Effector memory CD4-positive, alpha-beta T cell (primary cell): ENCODE results near the gene ITGAE.

Experiments used
- DNase-seq, 3 donors: peaks; one replicate each; pipeline ENCODE4 v3.0.0-alpha.2; 2020
- H3K27ac ChIP-seq: 2 replicates; pipeline ENCODE4 v1.7.0; 2013; ENCODE audit warnings: mild to moderate bottlenecking, low read length, moderate library complexity; ENCODE audit not compliant: insufficient read depth, poor library complexity, severe bottlenecking
- H3K27me3 ChIP-seq: replicated peaks from 2 replicates; pipeline ENCODE4 v1.7.0; 2013; ENCODE audit warnings: mild to moderate bottlenecking, low read length; ENCODE audit not compliant: insufficient read depth, control insufficient read depth, poor library complexity, severe bottlenecking
- H3K36me3 ChIP-seq: 2 replicates; pipeline ENCODE4 v1.7.0; 2013; ENCODE audit warnings: mild to moderate bottlenecking, low read length, moderate library complexity; ENCODE audit not compliant: control insufficient read depth, insufficient read depth
- H3K4me1 ChIP-seq: 2 replicates; pipeline ENCODE4 v1.7.0; 2013; ENCODE audit warnings: low read length, mild to moderate bottlenecking; ENCODE audit not compliant: control insufficient read depth, insufficient read depth, poor library complexity, severe bottlenecking
- H3K4me3 ChIP-seq: 2 replicates; pipeline ENCODE4 v1.7.0; 2013; ENCODE audit warnings: low read length, low read depth, mild to moderate bottlenecking; ENCODE audit not compliant: insufficient read depth, poor library complexity, severe bottlenecking
- H3K9me3 ChIP-seq: 2 replicates; pipeline ENCODE4 v1.7.0; 2013; ENCODE audit warnings: mild to moderate bottlenecking, low read length, moderate library complexity; ENCODE audit not compliant: control insufficient read depth

The ITGAE gene

DNA sequence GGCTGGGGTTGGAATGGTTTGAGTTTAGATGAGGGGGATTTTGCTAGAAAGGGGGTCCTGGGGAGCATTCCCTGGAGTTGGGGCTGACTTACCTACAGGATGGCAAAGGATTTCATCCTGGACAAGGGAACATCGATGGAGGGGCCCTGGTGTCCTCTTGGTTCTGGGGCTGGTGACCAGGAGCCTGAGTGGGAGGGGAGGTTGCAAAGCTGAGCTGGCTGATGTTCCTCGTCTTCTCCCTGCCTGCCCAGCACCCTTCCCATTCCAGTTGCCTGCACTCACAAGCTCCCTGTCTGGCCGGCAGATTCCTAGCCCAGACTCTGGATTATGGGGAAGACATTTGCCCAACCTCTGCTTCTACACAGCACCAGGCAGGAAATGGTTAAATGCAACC, 37.2 kb downstream of the ITGAE start:
- peak overlapping the region; percentile 19 for H3K27ac ChIP-seq
- H3K4me3 ChIP-seq = no peak overlapping the region
- H3K9me3 ChIP-seq = no peaks in the 10 kb centered on the region
- H3K36me3 ChIP-seq = no peaks in the 10 kb centered on the region
- peaks cover 17% of the 10 kb centered on the region for H3K4me1 ChIP-seq
- H3K27me3 ChIP-seq = no peaks in the 10 kb centered on the region
- DNase-seq = no peak

GRCh38 chr17:3762922-3763776, 37.8 kb downstream of the ITGAE start:
- H3K36me3 ChIP-seq = no peaks in the 10 kb centered on the region
- H3K4me3 ChIP-seq = no peak overlapping the region
- peak overlapping the region; percentile 19 for H3K27ac ChIP-seq
- H3K4me1 ChIP-seq = peaks cover 17% of the 10 kb centered on the region
- no peaks in the 10 kb centered on the region for H3K27me3 ChIP-seq
- no peaks in the 10 kb centered on the region for H3K9me3 ChIP-seq
- DNase-seq = peak in 1 of 3 donors; percentile 27

GRCh38 chr17:3761918-3762380, 39.0 kb downstream of the ITGAE start:
- H3K4me1 ChIP-seq = peaks cover 17% of the 10 kb centered on the region
- no peaks in the 10 kb centered on the region for H3K36me3 ChIP-seq
- no peaks in the 10 kb centered on the region for H3K9me3 ChIP-seq
- DNase-seq = no peak
- no peak overlapping the region for H3K27ac ChIP-seq
- no peak overlapping the region for H3K4me3 ChIP-seq
- no peaks in the 10 kb centered on the region for H3K27me3 ChIP-seq

- Histone ChIP-seq H3K4me3 (no peak overlapping the region), H3K36me3 (no peaks in the 10 kb centered on the region), H3K27ac (no peak overlapping the region), H3K27me3 (no peaks in the 10 kb centered on the region), H3K4me1 (peaks cover 15% of the 10 kb centered on the region), H3K9me3 (no peaks in the 10 kb centered on the region)
- DNase-seq = no peak
Measured at GRCh38 chr17:3761036-3761917, 39.7 kb downstream of the ITGAE start.

GRCh38 chr17:3759597-3760216, 41.3 kb downstream of the ITGAE start:
- no peak overlapping the region for H3K27ac ChIP-seq
- H3K4me3 ChIP-seq = no peak overlapping the region
- H3K36me3 ChIP-seq = no peaks in the 10 kb centered on the region
- H3K9me3 ChIP-seq = no peaks in the 10 kb centered on the region
- DNase-seq = no peak
- H3K27me3 ChIP-seq = no peaks in the 10 kb centered on the region
- peaks cover 16% of the 10 kb centered on the region for H3K4me1 ChIP-seq

DNA sequence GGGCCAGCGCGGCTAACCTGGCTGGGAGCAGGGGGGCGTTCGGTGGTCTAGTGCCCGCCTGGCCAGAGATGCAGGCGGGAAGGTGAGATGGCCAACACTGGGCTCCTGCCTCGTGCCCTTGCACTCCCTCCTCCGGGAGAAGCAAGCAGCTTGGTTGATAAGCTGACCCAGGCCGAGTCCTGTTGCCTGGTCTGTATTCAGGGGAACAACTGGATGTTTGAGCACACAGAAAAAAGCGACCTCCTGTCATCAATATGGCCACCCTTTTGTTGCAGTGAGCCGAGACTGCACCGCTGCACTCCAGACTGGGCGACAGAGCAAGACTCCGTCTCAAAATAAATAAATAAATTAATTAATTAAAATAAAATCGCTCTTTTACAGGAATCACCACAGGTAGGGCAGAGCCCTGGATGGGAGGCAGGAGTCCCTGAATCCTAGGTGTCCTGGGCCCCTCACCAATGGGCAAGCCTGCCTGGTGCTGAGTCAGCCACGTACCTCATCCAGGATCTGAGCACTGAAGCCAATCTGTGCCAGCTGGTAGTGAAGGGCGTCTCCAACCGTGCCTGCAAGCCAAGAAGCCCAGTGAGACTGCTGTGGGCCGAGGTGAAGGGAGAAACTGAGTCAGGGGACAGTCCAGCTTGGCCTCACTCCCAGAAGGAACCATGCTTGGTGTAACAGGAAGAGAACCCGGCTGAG, 45.5 kb downstream of the ITGAE start:
- Histone ChIP-seq H3K4me3 (peak overlapping the region; percentile 49), H3K27me3 (no peaks in the 10 kb centered on the region), H3K36me3 (no peaks in the 10 kb centered on the region), H3K9me3 (no peaks in the 10 kb centered on the region), H3K27ac (peak overlapping the region; percentile 58), H3K4me1 (peaks cover 24% of the 10 kb centered on the region)
- DNase-seq = no peak

DNA sequence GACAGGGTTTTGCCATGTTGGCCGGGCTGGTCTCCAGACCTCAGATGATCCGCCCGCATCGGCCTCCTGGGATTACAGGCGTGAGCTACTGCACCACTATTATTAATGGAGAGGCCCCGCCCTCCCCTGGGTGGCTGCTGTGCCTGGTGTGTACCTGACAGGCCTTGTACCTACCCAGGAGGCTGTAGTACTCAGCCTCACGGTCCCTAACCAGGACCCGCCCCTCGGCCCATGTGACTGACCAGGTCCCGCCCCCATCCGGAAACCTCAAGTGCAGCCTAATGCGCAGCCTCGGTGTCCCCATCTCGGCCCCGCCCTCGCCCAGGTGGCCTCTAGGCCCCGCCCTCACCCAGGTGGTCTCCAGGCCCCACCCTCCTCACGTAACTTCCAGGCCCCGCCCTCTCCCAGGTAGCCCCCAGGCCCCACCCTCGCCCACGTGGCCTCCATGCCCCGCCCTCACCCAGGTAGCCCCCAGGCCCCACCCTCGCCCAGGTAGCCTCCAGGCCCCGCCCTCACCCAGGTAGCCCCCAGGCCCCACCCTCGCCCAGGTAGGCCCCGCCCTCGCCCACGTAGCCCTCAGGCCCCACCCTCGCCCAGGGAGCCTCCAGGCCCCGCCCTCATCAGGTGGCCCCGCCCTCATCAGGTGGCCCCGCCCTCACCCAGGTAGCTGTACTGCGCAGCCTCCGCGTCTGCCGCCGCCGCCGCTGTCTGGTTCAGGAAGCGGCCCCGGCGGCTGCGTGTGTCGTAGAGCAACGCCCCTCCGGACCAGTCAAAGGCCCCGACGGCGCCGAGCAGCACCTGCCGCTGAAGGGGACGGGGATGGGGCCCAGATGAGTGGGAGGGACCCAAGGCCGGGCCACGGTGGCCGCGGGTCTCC, 46.3 kb downstream of the ITGAE start:
- peak; percentile 76 to 81 (median 79) for DNase-seq
- H3K9me3 ChIP-seq = no peaks in the 10 kb centered on the region
- no peaks in the 10 kb centered on the region for H3K27me3 ChIP-seq
- peaks cover 31% of the 10 kb centered on the region for H3K4me1 ChIP-seq
- H3K4me3 ChIP-seq = peak overlapping the region; percentile 49
- no peaks in the 10 kb centered on the region for H3K36me3 ChIP-seq
- peak overlapping the region; percentile 58 for H3K27ac ChIP-seq

- Histone ChIP-seq H3K27ac (no peak overlapping the region), H3K36me3 (no peaks in the 10 kb centered on the region), H3K27me3 (no peaks in the 10 kb centered on the region), H3K9me3 (no peaks in the 10 kb centered on the region), H3K4me1 (peaks cover 31% of the 10 kb centered on the region), H3K4me3 (no peak overlapping the region)
- no peak for DNase-seq
Measured at GRCh38 chr17:3754066-3754457, 46.9 kb downstream of the ITGAE start.

DNA sequence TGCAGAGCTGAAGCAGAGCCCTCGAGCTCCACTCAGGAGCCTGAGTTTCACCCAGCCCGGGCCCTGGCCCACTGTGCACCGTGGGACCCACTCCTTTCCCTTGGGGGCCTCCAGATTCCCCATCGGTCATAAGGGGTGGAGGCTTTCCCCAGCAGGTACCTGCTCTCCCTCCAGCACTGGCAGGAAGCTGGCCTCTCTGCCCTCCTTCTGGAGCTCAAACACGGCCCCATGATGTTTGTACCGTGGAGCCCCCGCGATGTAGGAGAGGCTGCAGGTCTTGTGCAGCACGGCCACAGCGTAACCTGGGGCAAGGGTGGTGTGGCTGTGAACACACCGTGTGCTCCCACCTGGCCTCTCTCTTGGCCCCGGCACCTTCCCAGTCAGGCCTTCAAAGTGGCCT, 47.4 kb downstream of the ITGAE start:
- H3K4me1 ChIP-seq = peaks cover 31% of the 10 kb centered on the region
- no peak overlapping the region for H3K4me3 ChIP-seq
- H3K27ac ChIP-seq = no peak overlapping the region
- H3K27me3 ChIP-seq = no peaks in the 10 kb centered on the region
- DNase-seq = no peak
- no peaks in the 10 kb centered on the region for H3K9me3 ChIP-seq
- H3K36me3 ChIP-seq = no peaks in the 10 kb centered on the region
